CD4-positive, alpha-beta T cell treated with Interferon gamma for 1 hour (primary cell): ENCODE measurements around the gene TSPOAP1.

Experiments
- DNase-seq: peaks from one replicate; pipeline ENCODE4 v3.0.0-alpha.2; 2020

TSPOAP1 gene

GRCh38 chr17:58302919-58303585 is 25.5 kb downstream of the TSPOAP1 start:
- DNase-seq = no peak

GRCh38 chr17:58302171-58302918 is 26.2 kb downstream of the TSPOAP1 start:
- no peak for DNase-seq

GRCh38 chr17:58301504-58302150 is 27.0 kb downstream of the TSPOAP1 start:
- DNase-seq = no peak

GRCh38 chr17:58300336-58300735 is 28.3 kb downstream of the TSPOAP1 start:
- DNase-seq = no peak

- DNase-seq = no peak
Measured at GRCh38 chr17:58294034-58294433, 34.6 kb downstream of the TSPOAP1 start.

- no peak for DNase-seq
Measured at GRCh38 chr17:58291246-58291645, 37.3 kb downstream of the TSPOAP1 start.

- DNase-seq = no peak
Measured at GRCh38 chr17:58289869-58290268, 38.7 kb downstream of the TSPOAP1 start.

- DNase-seq = no peak
Measured at GRCh38 chr17:58285422-58285810, 43.2 kb downstream of the TSPOAP1 start.

- DNase-seq = no peak
Measured at GRCh38 chr17:58284613-58285421, 43.8 kb downstream of the TSPOAP1 start.

- no peak for DNase-seq
Measured at GRCh38 chr17:58283674-58284612, 44.7 kb downstream of the TSPOAP1 start.

GRCh38 chr17:58282442-58282841 is 46.2 kb downstream of the TSPOAP1 start:
- no peak for DNase-seq

- no peak for DNase-seq
Measured at GRCh38 chr17:58281511-58282011, 47.0 kb downstream of the TSPOAP1 start.

GRCh38 chr17:58280480-58281217 is 47.9 kb downstream of the TSPOAP1 start, which contains the start of gene MPO:
TSS of gene MPO (minus strand) at chr17:58280935. CDS start at chr17:58280758, 177 bp downstream.
- no peak for DNase-seq

GRCh38 chr17:58279736-58280479 is 48.7 kb downstream of the TSPOAP1 start:
- no peak for DNase-seq

- DNase-seq = peak; percentile 40
Measured at GRCh38 chr17:58279016-58279711, 49.4 kb downstream of the TSPOAP1 start.

GRCh38 chr17:58278661-58279015 is 50.0 kb downstream of the TSPOAP1 start:
- no peak for DNase-seq

GRCh38 chr17:58277802-58278595 is 50.6 kb downstream of the TSPOAP1 start:
- no peak for DNase-seq

GRCh38 chr17:58277107-58277801 is 51.3 kb downstream of the TSPOAP1 start:
- DNase-seq = no peak
